ENCODE data around the gene MSH3.

GRCh38 chr5:80820685-80821084 lies 166.2 kb downstream of the MSH3 start:
- no peak for TF ChIP-seq CTCF (IDR thresholded peaks at IDR 0.05)
- TF ChIP-seq POLR2A (IDR thresholded peaks at IDR 0.05) = no peak
- no peak for TF ChIP-seq POLR2AphosphoS5 (IDR thresholded peaks at IDR 0.05)

Measured in prostate gland (tissue), 2 donors.